ENCODE results near the gene EFS. TPM values are rescaled to one million over a fixed set of nuclear protein-coding genes. Genes with fewer than 3 reads are reported as not detected.

Gene EFS
- total and polyA plus RNA-seq, 10 of the 15 experiments (the other 5 are each of a cell fraction or from before 2014, with no cell fraction given) = 0.08 TPM; not detected in 9

DNA sequence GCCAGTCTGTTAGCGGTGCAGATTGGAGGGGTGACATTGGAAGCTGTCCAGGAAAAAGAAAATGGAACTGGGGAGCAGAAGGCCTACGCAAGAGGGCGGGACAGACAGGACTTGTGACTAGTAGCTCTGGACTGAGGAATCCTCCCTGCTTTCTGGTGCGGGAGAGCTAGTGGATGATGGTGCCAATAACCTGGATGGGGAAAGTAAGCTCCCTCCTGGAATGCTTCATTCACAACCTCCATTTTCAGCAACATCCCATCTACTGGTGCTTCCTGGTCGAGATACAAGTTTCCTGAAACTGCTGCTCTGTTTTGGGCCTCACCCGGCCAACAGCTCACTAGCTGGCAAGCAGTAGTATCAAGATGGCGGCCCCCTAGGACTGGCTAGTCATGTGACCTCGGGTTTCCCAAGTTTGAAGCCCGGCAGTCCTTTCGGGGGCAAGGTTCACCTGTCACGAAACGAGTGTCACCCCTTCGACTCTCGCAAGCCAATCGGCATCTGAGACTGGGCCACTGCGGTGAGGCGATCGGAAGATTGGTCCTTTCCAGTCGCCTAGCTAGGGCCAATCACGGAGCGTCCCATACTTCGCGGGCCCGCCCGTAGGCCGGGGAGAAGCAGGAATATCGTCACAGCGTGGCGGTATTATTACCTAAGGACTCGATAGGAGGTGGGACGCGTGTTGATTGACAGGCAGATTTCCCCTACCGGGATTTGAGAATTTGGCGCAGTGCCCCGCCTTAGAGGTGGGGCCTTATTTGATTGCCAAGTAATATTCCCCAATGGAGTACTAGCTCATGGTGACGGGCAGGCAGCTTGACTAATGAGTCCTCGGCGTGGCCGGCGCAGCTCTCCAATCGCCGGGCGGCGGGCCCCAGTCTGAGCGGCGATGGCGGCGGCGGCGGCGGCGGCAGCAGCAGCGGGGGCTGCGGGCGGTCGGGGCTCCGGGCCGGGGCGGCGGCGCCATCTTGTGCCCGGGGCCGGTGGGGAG is 44.1 kb downstream of the EFS start, which contains the start of gene PABPN1 (continued):
- TF ChIP-seq, protein P1, sequence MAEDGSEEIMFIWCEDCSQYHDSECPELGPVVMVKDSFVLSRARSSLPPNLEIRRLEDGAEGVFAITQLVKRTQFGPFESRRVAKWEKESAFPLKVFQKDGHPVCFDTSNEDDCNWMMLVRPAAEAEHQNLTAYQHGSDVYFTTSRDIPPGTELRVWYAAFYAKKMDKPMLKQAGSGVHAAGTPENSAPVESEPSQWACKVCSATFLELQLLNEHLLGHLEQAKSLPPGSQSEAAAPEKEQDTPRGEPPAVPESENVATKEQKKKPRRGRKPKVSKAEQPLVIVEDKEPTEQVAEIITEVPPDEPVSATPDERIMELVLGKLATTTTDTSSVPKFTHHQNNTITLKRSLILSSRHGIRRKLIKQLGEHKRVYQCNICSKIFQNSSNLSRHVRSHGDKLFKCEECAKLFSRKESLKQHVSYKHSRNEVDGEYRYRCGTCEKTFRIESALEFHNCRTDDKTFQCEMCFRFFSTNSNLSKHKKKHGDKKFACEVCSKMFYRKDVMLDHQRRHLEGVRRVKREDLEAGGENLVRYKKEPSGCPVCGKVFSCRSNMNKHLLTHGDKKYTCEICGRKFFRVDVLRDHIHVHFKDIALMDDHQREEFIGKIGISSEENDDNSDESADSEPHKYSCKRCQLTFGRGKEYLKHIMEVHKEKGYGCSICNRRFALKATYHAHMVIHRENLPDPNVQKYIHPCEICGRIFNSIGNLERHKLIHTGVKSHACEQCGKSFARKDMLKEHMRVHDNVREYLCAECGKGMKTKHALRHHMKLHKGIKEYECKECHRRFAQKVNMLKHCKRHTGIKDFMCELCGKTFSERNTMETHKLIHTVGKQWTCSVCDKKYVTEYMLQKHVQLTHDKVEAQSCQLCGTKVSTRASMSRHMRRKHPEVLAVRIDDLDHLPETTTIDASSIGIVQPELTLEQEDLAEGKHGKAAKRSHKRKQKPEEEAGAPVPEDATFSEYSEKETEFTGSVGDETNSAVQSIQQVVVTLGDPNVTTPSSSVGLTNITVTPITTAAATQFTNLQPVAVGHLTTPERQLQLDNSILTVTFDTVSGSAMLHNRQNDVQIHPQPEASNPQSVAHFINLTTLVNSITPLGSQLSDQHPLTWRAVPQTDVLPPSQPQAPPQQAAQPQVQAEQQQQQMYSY (CRISPR knock-in tag; IDR thresholded peaks at IDR 0.05) = peak; percentile 68; the same call in 1 of the 2 replicates
- TF ChIP-seq SMC3 (IDR thresholded peaks at IDR 0.05; ENCODE audit: borderline replicate concordance, low read length) (no peak), ZNF274 (IDR thresholded peaks at IDR 0.05; ENCODE audit: insufficient read depth, insufficient read length) (no peak), CHD1 (IDR thresholded peaks at IDR 0.05; ENCODE audit: low read depth, low read length) (no peak), HCFC1 (IDR thresholded peaks at IDR 0.05; ENCODE audit: low read length) (no peak; the same call in 1 of the 2 replicates), TCF7 (IDR thresholded peaks at IDR 0.05; ENCODE audit: borderline replicate concordance) (no peak), POLR2AphosphoS2 (IDR thresholded peaks at IDR 0.05; ENCODE audit: low read depth, low read length) (peak; percentile 84), BMI1 (IDR thresholded peaks at IDR 0.05; ENCODE audit: borderline replicate concordance) (no peak), ZBED1 (IDR thresholded peaks at IDR 0.05; ENCODE audit: borderline replicate concordance) (no peak; the same call in 1 of the 2 replicates), SREBF1 (IDR thresholded peaks at IDR 0.05; ENCODE audit: low read length) (0 out of 2 replicates have a peak, but pooled peaks have one; percentile 11), ZNF207 (IDR thresholded peaks at IDR 0.05; ENCODE audit: borderline replicate concordance) (no peak; the same call in 1 of the 2 replicates), CHD2 (IDR thresholded peaks at IDR 0.05; ENCODE audit: borderline replicate concordance, low read depth, low read length) (peak; percentile 96), CBFB (IDR thresholded peaks at IDR 0.05; ENCODE audit: low read depth) (peak; percentile 56; the same call in 1 of the 2 replicates), CBX5 (IDR thresholded peaks at IDR 0.05; ENCODE audit: low read depth) (no peak), STAT1 (conservative IDR thresholded peaks at IDR 0.05) (no peak), SMARCA5 (IDR thresholded peaks at IDR 0.05) (no peak), ASH2L (IDR thresholded peaks at IDR 0.05; ENCODE audit: borderline replicate concordance, low read depth) (no peak), POLR2A (IDR thresholded peaks at IDR 0.05; ENCODE audit: low read depth, low read length) (peak; percentile 86), CREM (IDR thresholded peaks at IDR 0.05; ENCODE audit: low read depth) (peak; percentile 96)
- TF ChIP-seq, protein P2, sequence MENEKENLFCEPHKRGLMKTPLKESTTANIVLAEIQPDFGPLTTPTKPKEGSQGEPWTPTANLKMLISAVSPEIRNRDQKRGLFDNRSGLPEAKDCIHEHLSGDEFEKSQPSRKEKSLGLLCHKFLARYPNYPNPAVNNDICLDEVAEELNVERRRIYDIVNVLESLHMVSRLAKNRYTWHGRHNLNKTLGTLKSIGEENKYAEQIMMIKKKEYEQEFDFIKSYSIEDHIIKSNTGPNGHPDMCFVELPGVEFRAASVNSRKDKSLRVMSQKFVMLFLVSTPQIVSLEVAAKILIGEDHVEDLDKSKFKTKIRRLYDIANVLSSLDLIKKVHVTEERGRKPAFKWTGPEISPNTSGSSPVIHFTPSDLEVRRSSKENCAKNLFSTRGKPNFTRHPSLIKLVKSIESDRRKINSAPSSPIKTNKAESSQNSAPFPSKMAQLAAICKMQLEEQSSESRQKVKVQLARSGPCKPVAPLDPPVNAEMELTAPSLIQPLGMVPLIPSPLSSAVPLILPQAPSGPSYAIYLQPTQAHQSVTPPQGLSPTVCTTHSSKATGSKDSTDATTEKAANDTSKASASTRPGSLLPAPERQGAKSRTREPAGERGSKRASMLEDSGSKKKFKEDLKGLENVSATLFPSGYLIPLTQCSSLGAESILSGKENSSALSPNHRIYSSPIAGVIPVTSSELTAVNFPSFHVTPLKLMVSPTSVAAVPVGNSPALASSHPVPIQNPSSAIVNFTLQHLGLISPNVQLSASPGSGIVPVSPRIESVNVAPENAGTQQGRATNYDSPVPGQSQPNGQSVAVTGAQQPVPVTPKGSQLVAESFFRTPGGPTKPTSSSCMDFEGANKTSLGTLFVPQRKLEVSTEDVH (IDR thresholded peaks at IDR 0.05; ENCODE audit: low read depth, partially characterized antibody) = peak; percentile 49
- TF ChIP-seq, protein P3, sequence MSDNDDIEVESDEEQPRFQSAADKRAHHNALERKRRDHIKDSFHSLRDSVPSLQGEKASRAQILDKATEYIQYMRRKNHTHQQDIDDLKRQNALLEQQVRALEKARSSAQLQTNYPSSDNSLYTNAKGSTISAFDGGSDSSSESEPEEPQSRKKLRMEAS (IDR thresholded peaks at IDR 0.05; ENCODE audit: low read depth, low read length) = no peak; the same call in 1 of the 2 replicates
- TF ChIP-seq, protein P4, sequence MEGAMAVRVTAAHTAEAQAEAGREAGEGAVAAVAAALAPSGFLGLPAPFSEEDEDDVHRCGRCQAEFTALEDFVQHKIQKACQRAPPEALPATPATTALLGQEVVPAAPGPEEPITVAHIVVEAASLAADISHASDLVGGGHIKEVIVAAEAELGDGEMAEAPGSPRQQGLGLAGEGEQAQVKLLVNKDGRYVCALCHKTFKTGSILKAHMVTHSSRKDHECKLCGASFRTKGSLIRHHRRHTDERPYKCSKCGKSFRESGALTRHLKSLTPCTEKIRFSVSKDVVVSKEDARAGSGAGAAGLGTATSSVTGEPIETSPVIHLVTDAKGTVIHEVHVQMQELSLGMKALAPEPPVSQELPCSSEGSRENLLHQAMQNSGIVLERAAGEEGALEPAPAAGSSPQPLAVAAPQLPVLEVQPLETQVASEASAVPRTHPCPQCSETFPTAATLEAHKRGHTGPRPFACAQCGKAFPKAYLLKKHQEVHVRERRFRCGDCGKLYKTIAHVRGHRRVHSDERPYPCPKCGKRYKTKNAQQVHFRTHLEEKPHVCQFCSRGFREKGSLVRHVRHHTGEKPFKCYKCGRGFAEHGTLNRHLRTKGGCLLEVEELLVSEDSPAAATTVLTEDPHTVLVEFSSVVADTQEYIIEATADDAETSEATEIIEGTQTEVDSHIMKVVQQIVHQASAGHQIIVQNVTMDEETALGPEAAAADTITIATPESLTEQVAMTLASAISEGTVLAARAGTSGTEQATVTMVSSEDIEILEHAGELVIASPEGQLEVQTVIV (IDR thresholded peaks at IDR 0.05; ENCODE audit: borderline replicate concordance, partially characterized antibody) = peak; percentile 63
